Kidney epithelial cell (primary cell): ENCODE measurements around the gene GSDME. TPM values are rescaled to one million over a fixed set of nuclear protein-coding genes. Genes with fewer than 3 reads are reported as not detected.
"Not testable (repeated sequence)": the region's sequence is repeated elsewhere in the genome, so short reads cannot be mapped to it uniquely, and the experiment has no call there.

Experiments used
- DNase-seq: peaks from one replicate; pipeline ENCODE4 v3.0.0-alpha.2; 2010; ENCODE audit warnings: low read depth
- H3K27me3 ChIP-seq: 2 replicates; pipeline ENCODE4 v1.6.0; 2011; ENCODE audit warnings: low read length; ENCODE audit not compliant: control insufficient read depth, insufficient read depth
- H3K36me3 ChIP-seq: 2 replicates; pipeline ENCODE4 v1.5.1; 2011; ENCODE audit warnings: low read length; ENCODE audit not compliant: control insufficient read depth, insufficient read depth
- H3K4me3 ChIP-seq: 2 replicates; pipeline ENCODE4 v1.5.1; 2011; ENCODE audit warnings: low read depth, mild to moderate bottlenecking, control low read depth, low read length
- CTCF ChIP-seq: IDR thresholded peaks from 2 replicates; pipeline ENCODE4 v1.5.1; 2011; ENCODE audit warnings: mild to moderate bottlenecking, moderate library complexity, low read length, control low read depth, inconsistent platforms; ENCODE audit not compliant: insufficient read depth, poor library complexity, severe bottlenecking
- total RNA-seq: library from RNA; depleted of rRNA; stranded (reverse); fragments of >200 nt; gene quantifications from 2 replicates; pipeline ENCODE4 v1.2.3, GENCODE V29; 2015

The GSDME gene
- total RNA-seq, 1 donor from 2014 or later: 84.8 TPM

- peaks cover 1% of the 10 kb centered on the region for H3K36me3 ChIP-seq
- DNase-seq: peak; percentile 67
Measured at GRCh38 chr7:24741679-24742505, 15.4 kb downstream of the GSDME start.

GRCh38 chr7:24740871-24741270 is 16.4 kb downstream of the GSDME start:
- TF ChIP-seq CTCF: no peak
- no peaks in the 10 kb centered on the region for H3K36me3 ChIP-seq
- DNase-seq: no peak
- no peaks in the 10 kb centered on the region for H3K27me3 ChIP-seq
- no peak overlapping the region for H3K4me3 ChIP-seq

More at GRCh38 chr7:24741679-24742505, 15.4 kb downstream of the GSDME start:
- Histone ChIP-seq H3K27me3 (no peaks in the 10 kb centered on the region), H3K4me3 (no peak overlapping the region)
- TF ChIP-seq CTCF: no peak

GRCh38 chr7:24739306-24739705 is 18.0 kb downstream of the GSDME start:
- Histone ChIP-seq H3K4me3 (no peak overlapping the region), H3K36me3 (no peaks in the 10 kb centered on the region), H3K27me3 (no peaks in the 10 kb centered on the region)
- TF ChIP-seq CTCF: no peak
- no peak for DNase-seq

- H3K27me3 ChIP-seq: no peaks in the 10 kb centered on the region
- no peaks in the 10 kb centered on the region for H3K36me3 ChIP-seq
- no peak overlapping the region for H3K4me3 ChIP-seq
- no peak for DNase-seq
- TF ChIP-seq CTCF: no peak
Measured at GRCh38 chr7:24738577-24738976, 18.7 kb downstream of the GSDME start.

- DNase-seq: no peak
Measured at GRCh38 chr7:24737281-24737680, 20.0 kb downstream of the GSDME start.

GRCh38 chr7:24735594-24735993 is 21.7 kb downstream of the GSDME start:
- H3K36me3 ChIP-seq, H3K27me3 ChIP-seq: not testable (repeated sequence)

More at GRCh38 chr7:24737281-24737680, 20.0 kb downstream of the GSDME start:
- Histone ChIP-seq H3K27me3 (no peaks in the 10 kb centered on the region), H3K4me3 (no peak overlapping the region), H3K36me3 (no peaks in the 10 kb centered on the region)
- TF ChIP-seq CTCF: no peak

More at GRCh38 chr7:24735594-24735993, 21.7 kb downstream of the GSDME start:
- not testable (repeated sequence) for DNase-seq, H3K4me3 ChIP-seq
